Measurements from ENCODE around the gene SRD5A2.

The SRD5A2 gene, protein sequence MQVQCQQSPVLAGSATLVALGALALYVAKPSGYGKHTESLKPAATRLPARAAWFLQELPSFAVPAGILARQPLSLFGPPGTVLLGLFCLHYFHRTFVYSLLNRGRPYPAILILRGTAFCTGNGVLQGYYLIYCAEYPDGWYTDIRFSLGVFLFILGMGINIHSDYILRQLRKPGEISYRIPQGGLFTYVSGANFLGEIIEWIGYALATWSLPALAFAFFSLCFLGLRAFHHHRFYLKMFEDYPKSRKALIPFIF

DNA sequence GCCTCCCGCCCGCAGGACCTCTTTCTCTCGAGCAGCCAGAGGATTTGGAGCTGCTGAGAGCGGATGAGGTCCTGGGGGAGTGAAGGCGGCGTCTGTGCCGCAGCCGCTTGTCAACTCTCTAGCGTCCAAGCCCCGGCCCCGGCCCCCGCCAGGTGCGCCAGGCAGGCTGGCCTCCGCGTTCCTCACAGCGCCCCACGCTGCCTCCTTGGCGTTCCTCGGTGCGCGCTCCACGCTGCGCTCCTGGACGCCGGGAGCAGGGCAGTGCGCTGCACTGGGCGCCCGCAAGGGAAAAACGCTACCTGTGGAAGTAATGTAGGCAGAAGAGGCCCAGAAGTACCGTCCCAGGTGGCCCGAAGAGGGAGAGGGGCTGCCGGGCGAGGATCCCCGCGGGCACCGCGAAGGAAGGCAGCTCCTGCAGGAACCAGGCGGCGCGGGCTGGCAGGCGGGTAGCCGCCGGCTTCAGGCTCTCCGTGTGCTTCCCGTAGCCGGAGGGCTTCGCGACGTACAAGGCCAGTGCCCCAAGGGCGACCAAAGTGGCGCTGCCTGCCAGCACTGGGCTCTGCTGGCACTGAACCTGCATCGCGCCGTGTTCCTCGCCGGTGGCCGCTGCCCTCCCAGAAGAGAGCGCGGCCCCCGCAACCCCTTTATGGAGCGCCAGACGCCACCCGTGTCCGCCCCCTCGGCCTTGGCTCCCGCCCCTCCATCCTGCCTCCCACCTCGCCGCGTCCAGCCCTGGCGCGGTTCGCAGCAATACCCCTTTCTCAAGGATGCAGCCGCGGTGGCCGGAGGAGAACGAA is at the start of gene SRD5A2:
SRD5A2 (minus strand) TSS at position 618 of the 797 bp plus-strand sequence; CDS start at position 580, 38 bp downstream.
- H3K4me3 ChIP-seq (ENCODE audit: low read depth, low read length), result peak within 1 kb of the TSS; percentile 33

DNA sequence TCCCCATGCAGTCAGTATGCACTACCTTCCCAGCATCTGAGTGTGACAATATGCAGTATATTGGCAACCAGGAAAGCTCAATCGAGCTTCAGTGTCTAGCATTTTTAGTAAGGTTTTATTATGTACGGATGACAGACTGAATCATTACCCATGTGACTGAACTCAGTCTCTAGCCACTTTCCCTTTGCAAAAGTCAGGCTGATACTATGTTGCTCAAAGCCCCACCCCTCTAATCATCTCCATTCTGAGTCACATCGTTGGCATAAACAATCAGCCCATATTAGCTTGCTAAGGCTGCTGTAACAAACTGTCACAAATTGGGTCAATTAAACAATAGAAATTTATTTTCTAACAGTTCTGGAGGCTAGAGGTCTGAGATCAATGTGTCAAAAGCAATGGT is 25.8 kb upstream of the SRD5A2 start:
- H3K4me3 ChIP-seq (ENCODE audit: low read depth, low read length), result no peak overlapping the region

DNA sequence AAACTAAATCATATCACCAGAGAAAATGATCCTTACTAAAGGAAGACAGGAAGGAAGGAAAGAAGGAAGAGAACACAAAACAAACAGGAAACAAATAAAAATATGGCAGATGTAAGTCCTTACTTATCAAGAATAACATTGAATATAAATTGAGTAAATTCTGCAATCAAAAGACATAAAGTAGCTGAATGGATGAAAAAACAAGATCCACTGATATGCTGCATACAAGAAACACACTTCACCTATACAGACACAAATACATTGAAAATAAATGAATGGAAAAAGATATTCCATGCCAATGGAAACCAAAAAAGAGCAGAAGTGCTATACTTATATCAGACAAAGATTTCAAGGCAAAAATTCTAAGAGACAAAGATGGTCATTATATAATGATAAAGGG is 18.0 kb upstream of the SRD5A2 start:
- H3K4me3 ChIP-seq (ENCODE audit: low read depth, low read length), result no peak overlapping the region

DNA sequence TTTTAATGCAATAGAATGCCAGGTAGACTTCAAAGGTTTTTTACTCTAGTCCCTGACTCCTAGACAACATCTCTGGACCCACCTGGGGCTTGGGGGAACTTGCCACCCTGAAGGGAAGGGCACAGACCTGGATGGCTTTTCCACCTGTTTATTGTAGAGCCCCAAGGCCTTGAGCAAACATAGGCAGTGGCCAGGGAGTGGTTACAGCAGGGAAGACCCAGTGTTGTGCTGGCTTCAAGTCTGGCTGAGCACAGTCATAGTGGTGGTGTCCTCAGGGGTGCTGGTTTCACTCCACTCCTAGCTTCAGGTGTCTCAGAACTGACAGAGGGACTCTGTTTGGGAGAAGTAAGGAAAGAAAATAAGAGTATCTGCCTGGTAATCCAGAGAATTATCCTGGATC is 5.5 kb upstream of the SRD5A2 start:
- H3K4me3 ChIP-seq (ENCODE audit: low read depth, low read length), result no peak overlapping the region

DNA sequence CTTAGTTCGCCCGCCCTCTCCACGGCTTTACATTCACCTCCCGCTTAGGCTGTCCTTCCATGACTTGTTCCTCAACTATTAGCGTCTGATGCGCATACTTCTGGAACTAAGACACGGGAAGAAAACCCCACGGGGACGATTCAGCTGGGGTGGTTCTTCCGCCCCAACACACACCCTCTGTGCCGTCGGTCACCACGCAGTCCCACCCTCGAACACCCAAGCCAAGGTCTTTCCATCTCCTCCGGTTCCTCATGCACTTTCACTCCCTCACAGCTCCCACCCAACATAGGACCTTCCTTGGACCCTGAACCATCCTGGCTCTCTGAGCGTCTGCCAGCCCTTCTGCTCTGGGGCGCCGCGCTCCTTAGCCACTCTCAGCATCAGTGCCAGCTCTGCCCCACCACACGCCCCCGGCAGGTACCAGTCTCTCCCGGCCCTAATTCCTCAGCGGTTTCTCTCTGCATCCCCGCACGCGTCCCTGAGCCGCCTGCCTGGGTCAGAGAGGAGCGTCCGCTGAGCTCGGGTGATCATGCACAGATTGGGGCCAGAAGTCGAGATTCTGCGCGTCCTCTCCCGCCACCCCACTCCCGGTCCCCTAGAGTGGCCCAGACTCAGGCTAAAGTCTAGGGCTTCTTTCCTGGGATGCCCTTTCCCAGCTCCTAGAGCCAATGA is 522 bp upstream of the SRD5A2 start:
- no peak overlapping the region for H3K4me3 ChIP-seq (ENCODE audit: low read depth, low read length)

DNA sequence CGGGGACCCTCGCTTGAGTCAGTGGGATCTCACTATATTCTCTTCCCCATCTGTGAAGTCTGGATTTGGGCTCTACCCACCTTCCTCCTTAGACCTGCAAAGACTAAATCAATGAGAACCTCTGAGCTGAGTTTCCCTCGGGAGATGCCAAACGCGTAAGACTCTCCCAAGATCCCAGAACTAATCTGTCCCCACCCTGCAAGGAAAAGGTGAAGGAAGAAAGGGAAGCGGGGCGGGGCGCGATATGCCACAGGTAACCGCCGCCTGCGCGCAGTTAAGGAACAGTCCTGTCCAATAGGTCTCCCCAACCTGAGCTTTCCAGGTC is 780 bp downstream of the SRD5A2 start:
- H3K4me3 ChIP-seq (ENCODE audit: low read depth, low read length), result peak overlapping the region; percentile 33

DNA sequence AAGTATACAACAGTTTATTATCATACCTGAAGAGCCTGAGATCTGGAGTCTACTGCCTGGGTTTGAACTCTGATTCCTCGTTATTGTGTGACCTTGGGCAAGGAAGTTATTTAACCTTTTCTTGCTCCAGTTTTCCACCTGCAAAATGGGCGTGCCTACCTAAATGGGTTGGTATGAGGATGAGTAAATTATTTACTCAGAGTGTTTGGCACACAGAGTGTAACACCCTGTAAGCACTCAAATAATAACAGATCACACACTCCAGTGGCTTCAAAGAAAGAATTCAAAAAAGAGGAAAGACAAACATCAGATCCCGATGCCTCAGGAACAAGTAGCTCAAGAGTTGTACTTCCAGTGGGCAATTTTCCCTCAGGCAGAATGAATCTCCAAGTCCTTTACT is 2.4 kb downstream of the SRD5A2 start:
- H3K4me3 ChIP-seq (ENCODE audit: low read depth, low read length), result no peak overlapping the region

DNA sequence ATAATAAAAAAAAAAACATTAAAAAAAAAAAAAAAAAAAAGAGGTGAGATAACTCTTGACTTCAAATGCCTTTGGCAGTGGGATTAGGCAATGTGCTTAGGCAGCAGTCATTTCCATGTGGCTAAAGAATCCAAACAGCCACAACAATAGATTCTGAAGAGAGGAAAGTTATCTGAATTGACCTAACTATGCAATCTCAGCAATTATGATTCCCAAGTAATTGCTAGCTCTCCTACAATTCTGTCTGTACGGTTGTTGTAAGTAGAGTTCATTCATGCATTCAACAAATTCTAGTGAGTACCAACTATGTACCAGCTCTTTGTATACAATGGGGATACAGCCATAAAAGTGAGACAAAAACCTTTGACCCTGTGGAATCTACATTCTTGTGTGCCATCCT is 3.6 kb downstream of the SRD5A2 start:
- H3K4me3 ChIP-seq (ENCODE audit: low read depth, low read length), result no peak overlapping the region

DNA sequence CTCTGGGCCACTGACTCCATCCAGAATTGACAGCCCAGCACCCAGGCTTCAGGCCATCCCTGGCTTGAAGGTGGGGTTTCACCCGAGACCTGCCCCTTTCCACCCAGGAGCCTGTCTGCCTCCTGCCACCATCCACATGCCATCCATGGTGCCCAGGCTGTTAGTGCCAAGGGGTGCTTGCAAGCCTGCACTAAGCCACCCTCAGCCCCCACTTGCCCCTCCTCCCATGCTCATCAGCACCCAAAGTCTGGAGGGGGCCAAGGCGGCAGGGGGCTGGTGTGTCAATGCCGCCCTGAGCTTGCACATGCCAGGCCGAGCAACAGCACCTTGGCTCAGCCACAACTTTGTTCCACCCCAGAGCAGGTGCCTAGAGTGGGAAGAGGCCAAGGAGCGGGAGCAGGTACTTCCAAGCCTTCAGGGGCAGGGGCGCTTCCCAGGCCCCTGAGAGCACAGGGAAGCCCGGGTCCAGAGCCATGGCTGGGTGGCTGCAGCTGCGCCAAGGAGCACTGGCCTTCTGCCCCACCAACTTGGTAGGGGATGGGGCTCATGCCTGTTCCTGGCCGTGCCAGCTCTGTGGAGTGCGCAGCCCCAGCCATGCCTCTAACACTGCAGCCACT is 12.0 kb downstream of the SRD5A2 start:
- H3K4me3 ChIP-seq (ENCODE audit: low read depth, low read length), result no peak overlapping the region

DNA sequence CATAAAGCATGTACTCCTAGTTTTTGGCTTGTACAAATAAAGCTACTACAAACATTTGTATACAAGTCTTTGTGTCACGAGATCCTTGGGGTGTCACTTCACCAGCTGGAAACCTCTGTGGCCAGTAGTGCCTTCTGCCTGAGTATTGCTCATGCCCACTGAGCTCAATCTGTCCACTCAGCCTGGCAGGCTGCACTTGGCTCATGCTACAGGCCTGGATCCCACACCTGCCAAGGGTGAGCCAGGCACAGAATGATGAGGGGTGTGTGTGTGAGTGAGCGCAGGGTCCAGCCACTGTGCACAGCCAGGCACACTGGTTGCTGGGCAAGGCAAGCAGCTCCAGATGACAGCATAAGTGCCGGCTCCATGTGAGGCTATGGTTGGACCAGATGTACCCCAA is 13.1 kb downstream of the SRD5A2 start:
- H3K4me3 ChIP-seq (ENCODE audit: low read depth, low read length), result no peak overlapping the region

DNA sequence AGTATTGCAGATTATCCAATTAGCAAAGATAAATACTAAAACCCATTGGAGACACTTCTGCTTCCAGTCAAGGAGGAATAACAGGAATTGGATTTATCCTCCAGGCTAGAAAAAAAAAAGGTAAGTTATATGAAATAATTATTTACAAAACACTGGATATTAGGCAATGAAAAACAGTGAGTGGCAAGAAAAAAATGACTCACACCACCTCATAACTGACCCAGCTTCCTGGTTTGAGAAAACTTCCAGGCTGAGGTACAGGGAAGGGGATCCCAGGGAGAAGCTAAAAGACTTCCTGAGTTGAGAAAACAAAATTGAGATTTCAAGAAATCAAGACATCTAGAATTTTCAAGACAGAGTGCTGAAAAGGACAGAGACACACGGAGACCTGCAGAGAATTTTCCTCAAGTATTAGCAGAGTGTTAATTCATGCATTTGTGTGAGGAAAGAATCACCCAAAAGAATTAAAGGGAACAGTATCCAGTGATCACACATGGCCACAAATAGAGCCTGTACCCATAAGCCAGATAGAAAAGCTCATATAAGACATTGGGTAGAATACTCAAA is 17.4 kb downstream of the SRD5A2 start:
- H3K4me3 ChIP-seq (ENCODE audit: low read depth, low read length), result no peak overlapping the region

DNA sequence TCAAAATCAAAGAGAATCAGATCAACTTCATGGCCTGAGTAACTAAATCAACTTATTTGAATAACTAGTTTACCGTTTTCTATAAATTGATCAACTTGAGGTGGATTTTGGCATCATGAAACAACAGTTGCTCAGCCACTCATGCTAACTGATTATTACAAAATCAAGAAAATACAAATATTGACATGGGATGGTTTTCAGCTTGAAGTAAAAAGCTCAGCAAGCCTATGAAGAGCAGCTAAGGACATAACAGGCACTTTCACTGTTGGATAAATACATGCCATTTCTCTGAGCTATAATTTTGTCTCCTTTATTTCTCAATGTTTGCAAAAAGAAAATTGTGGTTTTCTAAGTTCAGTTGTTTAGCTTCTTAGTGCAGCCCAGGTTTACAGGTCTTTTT is 18.9 kb downstream of the SRD5A2 start:
- H3K4me3 ChIP-seq (ENCODE audit: low read depth, low read length), result no peak overlapping the region

DNA sequence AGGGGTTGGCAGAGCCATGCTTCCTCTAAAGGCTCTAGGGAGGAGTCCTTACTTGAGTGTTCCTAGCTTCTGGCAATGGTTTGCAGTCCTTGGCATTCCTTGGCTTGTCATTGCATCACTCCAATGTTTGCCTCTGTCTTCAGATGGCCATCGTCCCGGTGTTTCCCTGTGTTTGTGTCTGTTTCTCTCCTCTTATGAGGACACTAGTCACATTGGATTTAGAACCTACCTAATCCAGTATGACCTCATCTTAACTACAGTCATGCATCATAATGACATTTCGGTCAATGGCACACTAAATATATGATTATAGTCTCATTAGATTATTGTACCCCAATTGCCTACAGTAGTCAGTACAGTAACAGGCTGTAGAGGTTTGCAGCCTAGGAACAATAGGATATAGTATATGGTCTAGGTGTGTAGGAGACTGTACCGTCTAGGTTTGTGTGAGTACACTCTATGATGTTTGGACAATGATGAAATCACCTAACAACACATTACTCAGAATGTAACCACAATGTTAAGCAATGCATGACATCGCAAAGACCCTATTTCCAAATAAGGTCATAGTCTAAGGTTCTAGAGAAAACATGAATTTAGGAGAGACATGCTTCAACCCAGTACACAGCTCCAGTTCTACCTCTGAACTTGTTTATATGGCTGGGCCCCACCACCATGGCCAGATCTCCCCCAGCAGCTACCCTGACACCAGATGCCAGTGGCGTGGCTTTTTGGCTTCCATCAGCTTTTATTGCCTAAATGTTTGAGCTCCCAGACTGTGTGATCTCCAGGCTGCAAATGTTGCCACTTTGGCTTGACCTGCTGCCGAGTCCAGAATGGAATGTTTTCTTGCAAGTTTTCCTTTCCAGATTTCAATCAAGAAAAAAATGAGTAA is 22.1 kb downstream of the SRD5A2 start:
- no peak overlapping the region for H3K4me3 ChIP-seq (ENCODE audit: low read depth, low read length)

DNA sequence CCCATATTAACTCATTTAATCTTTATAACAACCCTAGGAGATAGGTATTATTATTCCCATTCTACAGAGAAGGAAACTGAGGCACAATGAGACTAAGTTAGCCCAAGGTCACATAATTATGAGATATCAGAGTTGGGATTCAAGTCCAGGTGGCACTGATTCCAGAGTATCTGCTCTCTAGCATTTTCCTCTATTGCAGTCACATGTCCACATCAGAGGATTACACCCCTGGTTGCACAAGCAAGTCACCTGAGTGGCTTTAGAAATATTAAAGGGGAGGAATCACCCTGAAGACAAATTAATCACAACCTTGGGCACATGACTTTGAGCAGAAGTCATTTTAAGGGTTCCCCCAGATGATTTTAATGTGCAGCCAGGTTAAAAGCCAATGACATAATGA is 23.8 kb downstream of the SRD5A2 start:
- H3K4me3 ChIP-seq (ENCODE audit: low read depth, low read length), result no peak overlapping the region

DNA sequence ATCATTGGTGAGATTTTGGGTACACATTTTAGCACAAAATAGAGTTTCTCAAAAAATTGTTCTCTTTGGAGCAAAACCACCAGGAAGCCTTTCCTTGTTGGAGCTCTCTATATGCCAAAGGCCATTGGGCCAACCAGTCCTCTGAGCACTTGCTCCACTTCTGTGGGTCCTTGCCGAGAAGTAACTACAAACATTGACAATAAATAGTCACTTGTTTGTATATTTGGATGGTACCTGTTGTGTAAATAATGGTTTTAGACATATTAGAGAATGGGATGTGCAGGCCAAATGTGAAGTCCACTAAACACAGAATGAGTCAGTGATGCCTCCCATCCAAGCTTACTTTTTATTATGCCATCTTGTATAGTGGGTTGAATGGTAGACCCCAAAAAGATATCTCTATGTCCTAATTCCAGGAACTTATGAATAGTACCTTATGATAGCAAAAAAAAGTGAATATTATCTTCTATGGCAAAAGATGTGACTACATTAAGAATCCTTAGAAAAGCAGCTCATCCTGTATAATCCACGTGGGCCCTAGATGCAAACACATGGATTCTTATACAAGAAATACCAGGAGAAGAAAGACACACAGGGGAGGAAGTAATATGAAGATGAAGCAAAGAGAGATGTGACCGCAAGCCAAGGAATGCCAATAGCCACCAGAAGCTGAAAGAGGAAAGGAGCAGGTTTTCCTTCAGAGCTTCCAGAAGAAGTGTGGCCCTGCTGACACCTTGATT is 24.6 kb downstream of the SRD5A2 start:
- no peak overlapping the region for H3K4me3 ChIP-seq (ENCODE audit: low read depth, low read length)

DNA sequence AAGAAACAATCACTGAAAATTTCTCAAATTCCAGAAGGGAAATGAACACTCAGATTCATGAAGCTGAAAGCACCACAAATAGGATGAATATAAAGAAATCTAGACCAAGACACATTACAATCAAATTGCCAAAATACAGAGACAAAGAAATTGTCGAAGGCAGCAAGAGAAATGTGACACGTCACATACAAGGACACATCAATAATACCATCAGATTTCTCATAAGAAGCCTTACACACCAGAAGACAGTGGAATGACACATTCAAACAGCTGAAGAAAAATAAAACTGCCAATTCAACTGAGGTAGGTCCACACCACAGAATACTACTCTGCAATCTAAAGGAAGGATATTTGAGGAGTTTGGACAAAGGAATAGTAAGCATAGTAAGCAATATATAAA is 27.4 kb downstream of the SRD5A2 start:
- no peak overlapping the region for H3K4me3 ChIP-seq (ENCODE audit: low read depth, low read length)

DNA sequence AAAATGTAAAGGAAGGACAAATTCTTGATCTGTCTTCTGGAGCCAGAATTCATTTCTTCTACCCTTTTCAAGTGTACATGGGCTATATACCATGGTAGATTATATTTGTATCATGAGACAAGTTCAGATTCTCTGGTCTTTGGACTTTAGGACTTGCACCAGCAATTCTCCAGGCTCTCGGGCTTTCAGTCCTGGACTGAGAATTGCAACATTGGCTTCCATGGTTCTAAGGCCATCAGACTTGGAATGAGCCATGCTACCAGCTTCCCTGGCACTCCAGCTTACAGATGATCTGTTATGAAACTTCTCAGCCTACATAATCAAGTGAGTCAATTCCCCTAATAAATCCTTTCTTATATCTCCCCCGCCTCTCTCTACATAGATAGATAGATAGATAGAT is 33.3 kb downstream of the SRD5A2 start:
- H3K4me3 ChIP-seq (ENCODE audit: low read depth, low read length), result no peak overlapping the region

DNA sequence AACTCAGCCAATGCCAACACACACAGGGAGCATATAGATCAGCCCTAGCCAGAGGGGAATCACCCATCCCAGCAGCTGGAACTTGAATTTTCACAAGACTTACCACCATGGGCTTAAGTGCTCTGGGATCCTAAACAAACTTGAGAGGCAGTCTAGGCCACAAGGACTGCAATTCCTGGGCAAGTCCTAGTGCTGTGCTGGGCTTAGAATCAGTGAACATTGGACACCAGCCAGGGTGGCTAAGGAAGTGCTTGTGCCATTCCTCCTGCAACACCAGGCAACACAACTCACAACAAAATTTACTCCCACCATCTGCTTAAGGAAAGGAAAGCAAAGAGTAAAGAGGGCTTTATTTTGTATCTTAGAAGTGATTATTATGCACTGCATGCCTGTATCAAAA is 38.9 kb downstream of the SRD5A2 start:
- H3K4me3 ChIP-seq (ENCODE audit: low read depth, low read length), result no peak overlapping the region

DNA sequence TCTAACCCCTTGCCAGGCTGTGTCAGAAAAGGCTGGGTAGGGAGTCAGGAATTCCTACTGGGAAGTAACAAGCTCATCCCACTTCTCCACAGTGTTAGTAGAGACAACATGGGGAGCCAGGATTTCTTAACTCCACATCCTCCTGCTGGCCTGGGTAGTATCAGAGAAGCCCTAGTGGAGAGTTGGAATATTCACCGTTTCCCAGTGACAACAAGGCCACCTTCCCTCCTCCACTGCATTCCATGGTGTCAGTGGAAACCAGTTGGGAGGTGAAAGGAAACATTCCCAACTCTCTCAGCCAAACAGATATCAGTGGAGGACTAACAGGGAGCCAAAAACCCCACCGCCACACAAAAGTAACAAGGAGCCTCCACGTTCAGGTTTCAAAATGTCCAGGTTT is 41.2 kb downstream of the SRD5A2 start:
- H3K4me3 ChIP-seq (ENCODE audit: low read depth, low read length), result no peak overlapping the region

DNA sequence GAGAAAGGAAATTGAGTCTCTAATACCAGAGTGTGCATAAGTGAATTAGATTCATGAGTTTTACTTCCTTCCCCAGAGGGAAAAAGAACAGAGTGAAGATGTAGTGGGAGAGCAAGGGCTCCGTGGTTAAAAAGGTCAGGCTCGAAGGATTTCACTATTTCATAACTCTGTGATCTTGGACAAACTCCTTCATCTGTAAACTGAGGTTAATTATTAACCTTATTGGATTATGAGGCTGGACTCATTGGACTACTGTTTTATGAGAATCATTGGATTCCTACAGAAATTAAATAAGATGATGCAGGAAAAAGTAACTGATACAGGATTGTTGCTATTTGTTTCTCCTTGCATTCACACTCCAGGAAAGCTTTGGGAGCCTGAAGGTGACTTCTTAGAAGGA is 45.0 kb downstream of the SRD5A2 start:
- no peak overlapping the region for H3K4me3 ChIP-seq (ENCODE audit: low read depth, low read length)

Data from iPS-11a (cell line).